ENCODE results near the gene NAA80.
A peak's percentile ranks its signal among the peaks of the same experiment; 100 is the strongest.
"Not testable (repeated sequence)": the region's sequence is repeated elsewhere in the genome, so short reads cannot be mapped to it uniquely, and the experiment has no call there.

The NAA80 gene

DNA sequence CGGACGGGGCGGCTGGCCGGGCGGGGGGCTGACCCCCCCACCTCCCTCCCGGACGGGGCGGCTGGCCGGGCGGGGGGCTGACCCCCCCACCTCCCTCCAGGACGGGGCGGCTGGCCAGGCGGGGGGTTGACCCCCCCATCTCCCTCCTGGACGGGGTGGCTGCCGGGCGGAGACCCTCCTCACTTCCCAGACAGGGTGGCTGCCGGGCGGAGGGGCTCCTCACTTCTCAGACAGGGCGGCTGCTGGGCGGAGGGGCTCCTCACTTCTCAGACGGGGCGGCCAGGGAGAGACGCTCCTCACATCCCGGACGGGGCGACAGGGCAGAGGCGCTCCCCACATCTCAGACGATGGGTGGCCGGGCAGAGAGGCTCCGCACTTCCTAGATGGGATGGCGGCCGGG, 12.8 kb upstream of the NAA80 start:
- DNase-seq, result not testable (repeated sequence)

DNA sequence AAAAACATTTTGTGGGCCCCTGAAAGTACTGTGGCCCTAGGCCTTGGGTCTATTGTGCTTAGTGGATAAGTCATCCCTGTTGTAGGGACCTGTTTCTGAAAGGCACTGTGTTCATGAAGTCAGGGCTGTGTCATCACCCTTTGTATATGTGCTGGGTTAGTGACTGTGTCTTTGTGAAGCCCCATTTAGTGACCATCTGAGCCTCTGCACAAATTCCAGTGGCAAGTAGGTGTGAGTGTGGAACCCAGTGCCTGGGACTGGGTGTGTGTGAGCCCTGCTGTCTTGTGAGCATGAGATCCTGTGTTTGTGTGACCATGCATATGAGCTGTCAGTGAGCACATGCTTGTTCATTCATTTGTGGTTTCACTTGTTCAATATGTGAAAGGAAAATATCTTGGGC, 5.4 kb upstream of the NAA80 start:
- DNase-seq, result no peak

DNA sequence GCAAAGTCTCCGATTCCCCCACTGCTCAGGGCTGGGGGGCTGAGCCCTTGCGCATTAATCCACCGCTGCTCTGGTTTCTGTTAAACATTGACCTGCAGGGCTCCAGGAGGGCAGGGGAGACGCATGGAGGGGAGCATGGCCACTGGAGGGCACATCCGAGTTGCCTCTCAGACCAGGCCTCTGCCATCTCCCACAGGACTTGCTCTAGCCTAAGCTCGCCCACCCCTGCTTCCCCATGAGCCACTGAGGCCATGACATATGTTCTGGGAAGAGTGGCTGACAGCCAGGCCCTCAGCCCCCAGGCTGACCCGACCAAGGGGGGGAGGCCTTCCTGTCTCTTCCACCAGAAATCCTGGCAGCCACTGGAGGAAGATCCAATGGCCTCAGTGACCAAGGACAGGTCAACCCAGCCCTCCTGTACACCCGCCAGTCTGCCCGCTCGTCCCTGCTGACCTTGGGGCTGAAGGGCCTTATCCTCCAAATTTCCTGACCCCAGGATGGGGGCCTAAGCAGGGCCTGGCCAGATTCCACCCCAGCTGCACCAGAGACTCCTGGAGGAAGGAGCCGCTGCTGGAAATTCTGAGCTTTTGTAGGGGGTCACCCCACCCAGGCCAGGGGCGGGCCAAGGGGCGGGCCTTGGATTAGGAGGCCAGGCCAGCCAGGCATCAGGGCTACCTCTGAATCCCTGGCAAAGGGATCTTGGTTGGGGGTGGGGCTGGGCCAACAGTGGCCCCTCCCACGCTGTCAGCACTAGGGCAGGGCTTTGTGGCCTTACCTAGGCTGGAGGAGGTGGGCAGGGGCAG, 4.0 kb upstream of the NAA80 start, which contains the start of gene HYAL1:
HYAL1 (minus strand) TSS at position 562 of the 803 bp plus-strand sequence. CDS start 618 bp downstream, outside the sequence.
- no peak for DNase-seq

DNA sequence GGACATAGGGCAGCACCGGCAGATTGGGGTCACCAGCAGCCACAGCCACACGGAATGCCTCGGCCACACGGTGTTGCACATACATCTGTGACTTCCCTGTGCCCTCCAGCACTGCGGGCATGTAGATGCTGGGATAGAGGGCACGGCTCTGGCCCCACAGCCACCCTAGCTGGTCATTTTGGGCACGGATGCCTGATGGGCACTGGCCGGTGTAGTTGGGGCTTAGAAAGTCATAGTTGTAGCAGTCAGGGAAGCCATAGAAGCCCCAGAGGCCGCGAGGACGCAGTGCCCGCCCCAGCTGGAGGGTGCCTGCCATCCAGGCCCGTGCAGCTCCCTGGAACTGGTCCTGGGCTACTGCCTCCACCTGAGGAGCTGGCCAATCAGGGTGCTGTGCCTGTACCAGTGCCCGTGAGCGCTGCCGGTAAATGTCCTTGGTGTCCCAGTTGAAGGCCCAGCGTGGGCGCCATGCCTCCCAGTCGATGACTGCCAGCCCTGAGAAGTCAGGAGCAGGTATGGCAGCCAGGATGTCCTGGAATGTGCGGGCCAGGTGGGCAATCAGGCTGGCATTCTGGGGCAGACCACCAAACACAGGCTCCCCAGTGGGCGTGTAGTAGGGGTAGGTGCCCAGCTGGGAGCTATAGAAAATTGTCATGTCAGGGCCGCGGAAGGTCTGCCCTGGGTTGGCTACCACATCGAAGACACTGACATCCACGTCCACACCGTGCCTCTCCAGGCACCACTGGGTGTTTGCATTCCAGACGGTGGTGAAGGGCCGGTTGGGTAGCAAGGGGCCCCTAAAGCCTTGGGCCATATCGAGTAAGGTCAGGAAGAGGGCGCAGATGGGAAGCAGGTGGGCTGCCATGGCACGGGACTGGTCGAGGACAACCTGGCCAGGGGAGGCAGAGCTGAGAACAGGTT, 3.1 kb upstream of the NAA80 start:
- DNase-seq, result no peak

DNA sequence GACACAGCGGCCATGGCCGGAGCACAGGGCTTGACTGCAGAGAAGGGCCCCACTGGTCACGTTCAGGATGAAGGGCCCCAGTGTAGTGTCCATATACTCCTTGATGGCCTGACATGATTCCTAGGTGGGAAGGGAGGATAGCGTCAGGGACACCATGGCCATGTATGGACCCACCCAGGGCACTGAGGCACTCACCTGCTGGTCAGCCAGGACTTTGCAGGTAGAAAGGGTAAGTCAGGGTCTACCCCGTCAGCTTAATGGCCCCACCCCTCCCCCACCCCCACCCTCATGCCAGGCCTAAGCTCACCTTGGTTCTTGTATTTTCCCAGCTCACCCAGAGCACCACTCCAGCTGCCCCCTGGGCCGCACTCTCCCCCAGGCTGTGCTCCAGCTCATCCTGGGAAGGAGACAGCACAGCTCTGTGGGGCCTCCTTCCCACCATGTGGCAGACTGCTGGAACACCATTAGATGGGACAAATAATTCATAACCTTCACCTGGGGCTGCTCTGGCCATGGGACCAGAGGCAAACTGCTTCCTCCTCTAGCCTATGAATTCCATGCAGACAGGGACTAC, 1.6 kb upstream of the NAA80 start:
- no peak for DNase-seq

DNA sequence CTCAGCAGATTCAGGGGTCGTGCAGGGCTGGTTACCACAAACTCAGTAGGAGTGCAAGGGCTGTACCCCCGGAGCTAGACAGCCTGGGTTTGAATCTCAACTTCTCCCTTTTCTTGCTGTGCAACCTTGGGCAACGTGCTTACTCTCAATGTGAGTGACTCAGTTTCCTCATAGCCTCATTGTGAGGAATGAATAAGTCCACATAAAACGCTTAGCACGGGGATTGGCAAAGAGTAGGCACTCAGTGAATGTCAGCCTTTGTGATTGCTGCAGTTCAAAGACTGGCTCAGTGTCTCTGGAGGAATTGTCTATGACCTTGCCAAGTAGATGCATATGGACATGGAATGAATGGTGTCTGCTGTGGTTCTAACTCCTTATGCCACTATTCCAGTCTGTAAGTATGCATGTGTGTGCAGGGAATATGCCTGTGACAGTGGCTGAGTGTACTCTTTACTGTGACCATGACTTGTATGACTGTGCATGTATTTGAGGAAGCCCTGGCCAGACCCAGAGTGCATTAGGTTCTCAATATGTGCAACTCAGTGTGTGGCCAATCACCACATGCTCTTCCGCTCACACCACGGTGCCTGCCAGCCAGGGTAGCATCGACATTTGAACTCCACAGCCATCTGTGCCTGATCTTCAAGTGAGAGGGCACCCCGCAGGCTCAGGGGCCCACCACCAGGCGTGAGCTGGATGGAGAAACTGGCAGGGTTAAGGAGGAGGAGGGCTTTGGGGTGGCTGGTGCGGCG, 900 bp upstream of the NAA80 start:
- DNase-seq, result no peak

DNA sequence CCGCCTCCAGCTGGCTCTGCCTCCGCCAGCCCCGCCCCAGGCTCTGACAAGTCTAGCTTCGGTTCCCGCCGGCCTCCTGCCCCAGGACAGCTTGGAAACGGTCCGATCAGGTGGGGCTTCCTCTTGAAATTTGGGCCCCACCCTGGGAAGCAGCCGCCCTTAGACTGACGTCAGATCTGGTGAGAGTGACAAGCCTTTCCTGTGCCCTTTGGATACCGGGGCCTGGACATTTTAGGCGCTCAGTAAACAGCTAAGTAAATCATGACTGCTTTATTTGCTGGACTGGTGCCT, 378 bp upstream of the NAA80 start:
- DNase-seq, result no peak

DNA sequence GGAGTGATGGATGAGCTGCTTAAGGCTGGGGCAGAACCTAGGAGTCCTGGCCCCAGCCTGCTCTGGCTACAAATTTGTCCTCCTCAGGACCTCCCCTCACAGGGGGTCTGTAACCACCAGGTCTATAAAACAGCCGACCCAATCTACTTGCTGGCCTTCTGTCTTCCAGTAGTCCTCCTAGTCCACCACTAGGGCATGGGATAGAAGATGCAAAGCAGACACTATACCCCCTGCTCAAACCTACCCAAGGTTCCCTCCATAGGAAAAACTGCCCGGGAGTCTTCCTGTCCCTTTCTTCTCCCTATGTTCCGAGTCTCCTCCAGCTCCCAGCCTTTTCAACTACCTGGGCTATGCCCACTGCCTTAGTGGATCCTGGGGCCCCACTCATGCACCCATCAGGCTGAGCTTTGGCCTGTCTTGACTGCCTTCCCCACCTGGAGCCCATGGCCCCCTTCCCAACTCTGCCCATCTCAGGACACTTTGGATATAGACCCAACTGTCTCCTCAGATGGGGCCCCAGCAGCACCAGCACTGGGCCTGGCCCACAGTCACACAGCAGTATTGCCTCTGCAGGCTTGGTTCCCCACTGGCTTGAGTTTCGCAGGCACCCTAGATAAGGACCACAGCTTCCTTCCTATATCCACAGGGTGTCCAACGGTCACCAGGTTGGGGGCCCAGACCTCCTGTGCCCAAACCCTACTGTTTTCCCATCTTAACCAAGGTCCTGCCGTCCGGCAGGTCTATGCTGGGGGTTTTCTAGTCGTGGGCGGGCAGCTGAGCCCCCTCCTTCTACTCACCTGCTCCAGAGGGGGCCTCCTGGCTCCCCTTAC, 1.1 kb downstream of the NAA80 start:
- DNase-seq, result no peak

DNA sequence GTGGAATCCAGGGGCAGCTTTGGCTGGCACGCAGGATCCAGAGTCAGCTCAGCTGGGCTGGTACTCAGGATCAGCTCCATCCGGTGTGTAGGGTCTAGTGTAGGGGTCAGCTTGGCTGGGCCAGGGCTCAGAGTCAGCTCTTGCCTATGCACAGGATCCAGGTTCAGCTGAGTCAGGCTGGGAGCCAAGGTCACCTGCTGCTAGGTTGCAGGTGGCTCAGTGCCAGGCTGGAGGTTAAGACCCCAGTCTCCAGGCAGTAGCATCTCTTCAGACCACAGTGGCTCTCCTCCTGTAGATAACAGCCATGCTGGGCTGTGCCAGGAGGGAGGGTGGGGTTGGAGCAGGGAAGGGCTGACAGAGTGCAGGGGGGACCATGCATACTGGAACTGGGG, 1.8 kb downstream of the NAA80 start:
- no peak for DNase-seq

DNA sequence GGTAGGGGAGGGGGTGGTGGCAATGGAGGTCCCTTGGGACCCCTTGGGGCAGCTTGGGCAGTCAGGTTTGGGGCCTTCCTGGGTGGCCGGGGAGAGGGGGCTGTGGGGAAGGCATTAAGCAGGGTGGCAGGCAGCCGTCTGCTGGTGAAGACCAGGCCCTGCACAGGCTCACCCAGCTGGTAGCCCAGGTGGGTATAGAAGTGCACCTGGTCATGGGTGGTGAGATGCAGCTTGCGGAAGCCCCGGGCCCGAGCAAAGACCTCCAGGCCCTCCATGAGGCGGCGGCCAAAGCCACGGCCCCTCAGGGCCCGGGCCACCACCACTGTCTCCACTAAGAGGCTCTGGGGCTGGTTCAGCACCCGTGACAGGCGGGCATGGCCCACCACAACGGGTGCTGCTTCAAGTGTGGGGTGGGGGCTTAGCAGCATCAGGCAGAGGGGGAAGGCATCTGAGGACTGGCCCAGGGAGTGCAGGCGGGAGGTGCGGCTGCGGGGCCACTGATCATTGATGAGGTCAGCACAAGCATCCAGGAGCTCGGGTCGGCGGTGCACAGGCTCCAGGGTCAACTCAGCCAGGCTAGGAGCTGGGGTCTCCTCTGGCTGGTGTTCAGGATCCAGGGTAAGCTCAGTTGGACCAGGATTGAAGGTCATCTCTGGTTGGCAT, 2.4 kb downstream of the NAA80 start:
- no peak for DNase-seq

DNA sequence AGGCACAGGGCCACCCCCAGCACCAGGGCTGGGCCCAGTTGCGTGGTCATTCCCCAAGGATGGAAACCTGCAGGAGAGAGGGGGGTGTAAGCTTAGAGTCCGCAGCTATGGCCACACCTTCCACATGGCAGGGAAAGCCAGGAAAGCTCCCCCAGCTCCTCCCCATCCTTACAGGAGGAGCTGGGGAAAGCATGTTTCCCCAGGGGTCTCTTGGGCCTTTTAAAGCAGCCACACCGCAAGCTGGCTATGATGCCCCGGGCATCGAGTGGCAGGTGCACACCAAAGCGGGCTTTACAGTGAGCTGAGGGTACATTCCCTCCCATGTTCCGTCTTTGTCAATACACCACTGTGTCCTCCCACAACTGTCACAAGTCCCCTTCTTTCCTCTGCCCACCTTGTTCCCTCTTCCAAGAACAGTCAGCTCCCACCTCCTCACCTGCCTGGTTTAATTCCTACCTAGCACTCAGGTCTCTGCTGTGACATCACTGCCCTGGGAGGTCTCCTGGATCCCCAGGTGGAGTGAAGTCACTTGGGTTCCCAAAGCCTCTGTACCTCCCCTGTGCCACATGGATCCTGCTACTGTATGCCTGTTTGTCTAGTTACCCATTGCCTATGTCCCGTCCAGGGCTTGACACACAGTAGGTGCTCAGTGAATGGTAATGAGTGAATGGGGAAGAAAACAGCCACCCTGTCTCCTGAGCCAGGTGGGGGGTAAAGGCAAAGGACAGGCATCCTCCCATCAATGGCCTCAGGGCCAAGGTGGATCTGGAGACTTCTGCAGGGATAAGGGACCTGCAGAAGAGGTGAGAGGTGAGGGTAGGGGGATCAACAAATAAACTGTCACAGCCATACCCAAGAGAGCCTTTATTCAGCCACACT, 3.4 kb downstream of the NAA80 start:
- no peak for DNase-seq

DNA sequence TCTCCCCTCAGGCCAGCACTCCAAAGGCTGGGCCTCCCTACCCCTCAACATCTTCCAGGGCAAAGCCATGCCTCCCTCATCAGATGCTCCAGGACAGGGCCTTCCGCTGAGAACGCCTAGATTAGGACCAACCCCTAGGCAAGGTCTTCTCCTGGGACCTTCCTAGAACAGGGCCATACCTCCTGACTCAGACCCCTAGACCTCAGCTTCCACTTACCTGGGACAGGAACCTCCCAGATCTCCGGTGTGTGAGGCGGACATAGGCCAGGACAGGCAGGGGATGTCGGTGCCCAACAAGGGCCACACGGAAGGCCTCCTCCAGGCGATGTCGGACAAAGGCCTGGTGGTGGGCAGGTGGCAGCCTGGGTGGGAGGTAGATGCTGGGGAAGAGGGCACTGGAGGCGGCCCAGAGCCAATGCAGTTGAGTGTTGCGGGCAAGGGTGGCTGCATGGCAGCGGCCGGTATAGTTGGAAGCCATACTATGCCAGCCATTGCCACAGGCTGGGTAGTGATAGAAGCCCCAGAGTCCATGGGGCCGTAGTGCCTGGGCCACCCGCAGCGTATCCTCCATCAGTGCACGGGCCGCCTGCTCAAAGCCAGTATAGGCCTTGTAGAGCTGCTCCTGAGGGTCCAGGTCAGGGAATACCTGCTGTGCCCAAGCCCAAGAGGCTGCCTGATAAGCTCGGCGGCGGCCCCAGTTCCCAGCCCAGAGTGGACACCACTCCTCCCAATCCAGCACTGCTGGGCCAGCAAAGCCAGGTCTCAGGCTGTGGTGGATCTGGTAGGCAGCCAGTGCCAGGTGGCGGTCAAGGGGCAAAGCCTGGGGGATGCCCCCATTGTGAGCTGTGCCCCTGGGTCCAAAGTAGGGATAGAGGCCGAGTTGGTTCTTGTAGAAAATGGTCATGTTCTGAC, 4.5 kb downstream of the NAA80 start:
- no peak for DNase-seq

DNA sequence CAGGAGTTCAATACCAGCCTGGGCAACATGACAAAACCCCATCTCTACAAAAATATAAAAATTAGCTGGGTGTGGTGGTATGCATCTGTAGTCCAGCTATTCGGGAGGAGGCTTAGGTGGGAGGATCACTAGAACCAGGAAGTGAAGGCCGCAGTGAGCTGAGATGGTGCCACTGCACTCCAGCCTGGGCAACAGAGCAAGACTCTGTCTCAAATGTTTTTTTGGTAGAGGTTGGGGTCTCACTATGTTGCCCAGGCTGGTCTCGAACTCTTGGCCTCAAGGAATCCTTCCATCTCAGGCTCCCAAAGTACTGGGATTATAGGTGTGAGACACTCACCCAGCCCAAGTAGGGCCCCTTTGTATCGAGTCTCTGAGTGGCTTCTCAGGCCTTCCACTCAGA, 5.1 kb downstream of the NAA80 start:
- no peak for DNase-seq

DNA sequence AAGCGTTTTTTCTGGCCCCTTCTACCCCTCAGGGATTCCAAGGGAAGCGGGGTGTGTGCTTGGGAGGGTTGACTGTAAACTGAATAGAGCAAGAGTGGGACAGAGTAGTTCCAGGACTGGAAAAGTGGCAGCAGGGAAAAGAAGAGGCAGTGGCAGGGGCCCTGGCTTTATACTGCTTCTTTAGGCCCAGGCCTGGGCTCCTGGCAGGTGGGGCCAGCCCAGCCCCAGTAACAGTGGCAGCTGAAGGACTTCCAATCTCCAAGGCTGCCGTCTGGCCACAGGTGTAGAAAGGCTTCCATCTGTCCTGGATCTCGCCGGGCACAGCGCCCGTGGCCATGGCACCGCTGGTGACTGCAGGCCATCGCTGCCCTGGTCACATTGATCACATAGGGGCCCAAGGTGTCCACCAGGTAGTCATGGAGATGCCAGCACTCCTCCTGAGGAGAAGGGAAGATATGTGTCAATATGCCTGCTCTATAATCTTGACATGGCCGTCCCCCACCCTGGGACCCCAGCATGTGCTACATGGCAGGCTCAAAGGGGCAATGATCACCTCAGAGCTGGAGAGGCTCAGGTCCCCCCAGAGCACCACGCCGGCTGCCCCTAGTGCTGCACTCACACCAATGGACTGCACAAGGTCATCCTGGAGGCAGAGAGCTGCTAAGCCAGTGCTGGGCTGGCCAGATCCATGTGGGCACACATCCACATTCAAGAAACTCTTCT, 6.0 kb downstream of the NAA80 start:
- DNase-seq, result no peak

DNA sequence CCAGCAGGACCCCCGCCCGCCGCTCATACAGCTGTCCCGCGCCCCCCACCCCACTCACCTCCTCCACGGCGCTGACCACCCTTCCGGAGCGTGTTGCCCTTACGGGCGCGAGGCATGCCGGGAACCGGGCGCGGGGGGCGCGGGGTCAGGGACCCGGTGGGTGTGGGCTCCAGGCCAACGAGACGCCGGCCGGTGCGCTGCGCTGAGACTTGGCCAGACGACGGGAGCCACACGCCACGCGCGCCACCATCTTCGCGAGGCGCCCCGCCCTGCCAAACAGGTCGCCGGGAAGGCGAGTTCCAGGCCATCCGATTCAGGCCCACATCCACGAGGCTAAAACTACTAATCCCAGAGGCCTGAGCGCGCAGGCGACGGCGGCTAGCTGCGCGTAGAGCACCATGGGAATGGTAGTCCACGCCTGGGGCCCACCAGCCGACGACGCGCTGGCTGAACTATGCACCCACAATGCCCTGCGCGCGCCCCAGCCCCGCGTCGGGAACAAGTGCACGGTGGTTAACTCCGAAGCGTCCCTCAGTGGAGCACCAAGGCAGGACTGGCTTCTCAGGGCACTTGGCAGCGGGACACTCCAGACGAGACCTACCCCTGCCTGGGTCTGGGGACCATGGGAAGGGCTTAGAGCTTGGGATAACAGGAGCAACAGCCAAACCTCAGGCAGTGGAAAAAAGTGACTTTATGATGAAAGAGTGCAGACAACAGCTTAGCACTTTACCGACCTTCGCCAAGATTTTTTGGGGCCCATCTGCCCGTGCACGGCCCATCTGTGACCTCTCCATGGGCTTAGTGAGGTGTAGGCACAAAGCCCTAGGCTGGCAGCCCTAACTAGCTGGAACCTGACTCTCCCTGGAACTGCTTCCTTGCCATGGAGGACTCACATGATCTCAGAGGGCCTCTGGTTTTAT, 6.8 kb downstream of the NAA80 start, which contains the start of gene IFRD2:
IFRD2 (minus strand) TSS at position 271 of the 920 bp plus-strand sequence; CDS start at position 116, 155 bp downstream.
- peak; percentile 93 for DNase-seq

DNA sequence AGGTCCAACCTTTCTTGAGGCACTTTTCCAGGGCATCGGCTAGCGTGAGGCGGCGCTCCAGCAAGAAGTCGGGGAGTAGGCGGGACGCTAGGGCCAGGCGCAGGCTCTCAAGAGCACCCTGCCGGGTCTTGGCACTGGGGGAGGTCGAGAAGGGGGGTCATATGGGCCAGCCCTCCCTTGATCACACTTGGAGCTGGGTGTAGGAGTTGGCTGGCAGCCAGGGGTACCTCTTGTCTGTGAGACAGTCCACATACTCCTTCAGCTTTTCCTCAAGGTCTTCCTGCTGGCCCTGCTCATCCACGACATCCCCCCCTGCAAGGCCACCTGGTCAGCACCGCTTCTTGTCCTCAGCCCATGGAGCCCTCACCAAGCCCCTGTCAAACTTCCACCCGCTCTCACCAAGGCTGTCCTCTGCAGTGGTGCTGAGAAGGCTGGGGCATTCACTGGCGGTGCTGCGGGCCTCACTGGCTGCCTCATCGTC, 9.0 kb downstream of the NAA80 start:
- DNase-seq, result no peak

DNA sequence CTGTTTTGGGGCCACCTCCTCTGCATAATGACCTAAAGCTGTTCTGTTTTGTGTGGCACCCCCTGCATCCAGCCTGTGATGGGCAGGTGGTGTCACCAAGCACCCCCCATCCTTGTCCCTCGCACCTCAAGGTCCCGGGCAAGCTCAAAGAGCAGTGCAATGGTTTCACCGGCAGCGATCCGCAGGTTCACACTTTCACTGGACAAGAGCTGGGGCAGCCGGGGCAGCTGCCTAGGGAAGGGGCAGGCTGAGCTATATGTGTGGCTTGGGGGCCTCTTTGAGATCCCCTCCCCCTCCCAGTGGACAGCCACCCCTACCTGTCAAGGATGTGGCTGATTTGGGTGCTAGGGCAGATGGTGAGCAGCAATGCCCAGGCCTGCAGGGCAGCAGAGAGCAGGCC, 10.1 kb downstream of the NAA80 start:
- no peak for DNase-seq
